Fibroblast of skin of right biceps (primary cell): ENCODE measurements around the gene PHF24.
A peak's percentile ranks its signal among the peaks of the same experiment; 100 is the strongest.
"Not testable (repeated sequence)": the region's sequence is repeated elsewhere in the genome, so short reads cannot be mapped to it uniquely, and the experiment has no call there.

Source experiments
- DNase-seq: peaks from one replicate; pipeline ENCODE4 v3.0.0-alpha.2; 2013

Gene PHF24

DNA sequence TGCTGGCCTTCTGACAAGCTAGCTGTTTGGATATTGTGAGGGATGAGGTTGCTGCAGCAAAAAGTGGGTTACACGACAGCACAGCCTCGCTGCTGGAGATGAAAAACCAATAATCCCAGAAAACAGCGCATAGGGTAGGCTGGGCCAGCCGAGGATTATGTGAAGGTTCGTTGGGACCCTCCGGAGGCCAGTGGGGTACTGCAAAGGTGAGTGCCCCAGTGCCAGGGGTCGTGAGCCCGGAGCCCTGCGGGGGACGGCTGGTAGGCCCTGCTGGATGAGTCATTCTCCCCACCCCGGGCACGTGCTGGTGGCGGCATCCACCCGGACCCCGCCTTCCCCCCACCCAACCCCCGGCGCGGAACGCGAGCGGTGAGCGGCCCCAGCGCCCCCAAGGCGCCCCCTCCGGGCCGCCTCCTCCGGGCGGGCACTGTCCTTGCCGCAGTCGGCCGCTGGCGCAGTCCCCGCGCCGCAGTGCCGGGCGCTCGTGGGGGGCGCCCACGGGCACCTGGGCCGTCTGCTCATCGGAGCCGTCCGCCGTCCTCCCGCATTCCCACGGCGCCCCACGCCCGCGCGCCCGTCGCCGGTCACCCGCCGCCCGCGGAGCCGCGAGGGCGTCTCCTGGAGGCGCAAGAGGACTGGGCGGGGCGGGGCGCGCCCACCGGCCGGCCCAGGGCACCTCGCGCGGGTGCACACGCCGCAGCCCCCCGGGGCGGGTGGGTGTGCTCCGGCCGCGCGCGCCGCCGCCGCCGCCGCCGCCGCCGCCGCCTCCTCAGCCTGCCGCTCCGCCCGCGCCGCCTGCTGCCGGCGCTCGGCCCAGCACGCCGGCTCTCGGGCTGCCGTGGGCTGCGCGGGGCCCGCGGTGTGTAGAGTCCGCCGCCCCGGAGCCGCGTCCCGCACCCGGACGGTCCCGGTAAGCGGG lies at the start of gene PHF24:
TSS of gene PHF24 (plus strand) at position 794 of the 919 bp plus-strand sequence. CDS start 13,014 bp downstream, outside the sequence.
- peak; percentile 8 for DNase-seq

DNA sequence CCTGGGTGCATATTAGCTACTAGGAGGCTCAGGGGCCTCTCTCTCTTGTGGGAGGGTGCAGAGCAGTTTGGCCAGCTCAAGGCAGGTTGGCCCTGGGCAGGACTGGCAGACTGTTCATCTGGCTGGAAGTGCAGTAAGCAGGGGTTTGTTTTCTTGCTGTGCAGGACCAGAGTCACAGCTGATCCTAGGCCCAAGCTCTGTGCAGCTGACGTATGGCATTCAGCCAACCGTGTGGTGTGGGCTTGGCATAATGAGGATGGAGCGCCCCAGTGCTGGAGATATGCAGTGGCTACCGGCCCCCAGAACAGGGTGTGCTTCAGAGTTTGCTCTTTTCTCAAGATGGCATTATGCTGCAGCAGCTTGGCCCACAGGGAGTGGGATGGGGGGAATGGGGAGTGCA lies 31.0 kb upstream of the PHF24 start:
- no peak for DNase-seq

DNA sequence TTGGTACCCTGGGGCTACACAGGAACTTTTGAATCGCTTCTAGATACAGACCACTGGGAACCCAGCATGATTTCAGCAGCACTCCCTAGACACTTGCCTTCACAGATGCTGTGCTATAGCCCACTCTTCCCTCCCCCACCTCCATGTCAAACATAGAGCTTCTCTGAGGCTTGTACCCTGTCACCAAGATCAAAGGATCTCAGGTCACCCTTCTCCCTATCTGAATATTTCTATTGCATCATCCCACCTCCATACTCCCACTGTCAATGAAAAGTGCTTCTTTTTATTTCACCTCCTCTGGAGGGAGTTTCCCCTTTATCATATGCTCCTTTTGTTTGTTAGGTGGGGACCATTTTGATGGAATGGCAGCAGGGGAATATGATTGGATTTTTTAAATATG lies 29.2 kb upstream of the PHF24 start:
- no peak for DNase-seq

DNA sequence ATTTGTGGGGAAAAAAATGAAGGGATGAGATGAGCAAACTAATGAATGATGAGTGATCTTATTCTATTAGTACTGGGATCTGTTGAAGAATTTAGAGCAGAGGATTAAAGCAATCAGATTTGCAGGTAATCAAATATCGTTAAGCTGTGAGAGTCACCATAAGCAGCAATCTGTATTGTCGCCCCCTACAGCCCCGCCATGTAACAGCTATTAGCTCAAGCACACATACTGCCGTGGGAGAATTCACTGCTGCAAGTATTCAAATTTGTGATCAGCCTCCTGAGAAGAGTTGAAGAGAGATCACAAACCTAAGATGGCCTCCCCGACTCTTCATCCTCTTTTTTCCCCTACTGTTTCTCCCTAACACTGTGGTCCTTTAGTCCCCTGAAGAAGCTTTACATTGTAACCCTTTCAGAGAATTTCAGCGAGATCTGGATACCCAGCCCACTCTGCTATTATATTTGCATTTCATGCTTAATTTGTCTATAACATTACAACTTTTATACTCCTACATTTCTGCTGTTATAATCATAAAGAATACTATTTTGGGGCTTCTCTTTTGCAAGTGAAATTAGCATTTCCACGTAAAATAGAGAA lies 28.5 kb upstream of the PHF24 start:
- peak; percentile 4 for DNase-seq

DNA sequence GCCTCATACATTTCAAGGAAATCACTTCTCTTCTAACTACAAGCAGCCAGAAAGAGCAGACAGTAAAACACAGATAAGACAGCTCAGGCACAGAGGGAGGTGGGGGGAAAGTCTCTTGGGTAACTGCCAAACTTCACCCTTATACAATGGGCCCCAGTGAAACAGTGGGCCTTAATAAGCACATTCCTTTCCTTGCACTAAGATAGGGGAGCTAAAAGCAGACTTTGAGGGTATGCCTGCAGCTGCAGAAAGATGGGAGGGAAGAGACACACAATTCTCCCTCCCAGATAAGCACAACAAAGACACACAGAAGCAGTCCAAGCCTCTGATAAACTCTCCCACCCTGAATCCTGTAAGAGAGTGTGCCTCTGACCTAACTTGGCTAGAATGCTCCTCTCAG lies 18.1 kb upstream of the PHF24 start:
- DNase-seq: not testable (repeated sequence)

DNA sequence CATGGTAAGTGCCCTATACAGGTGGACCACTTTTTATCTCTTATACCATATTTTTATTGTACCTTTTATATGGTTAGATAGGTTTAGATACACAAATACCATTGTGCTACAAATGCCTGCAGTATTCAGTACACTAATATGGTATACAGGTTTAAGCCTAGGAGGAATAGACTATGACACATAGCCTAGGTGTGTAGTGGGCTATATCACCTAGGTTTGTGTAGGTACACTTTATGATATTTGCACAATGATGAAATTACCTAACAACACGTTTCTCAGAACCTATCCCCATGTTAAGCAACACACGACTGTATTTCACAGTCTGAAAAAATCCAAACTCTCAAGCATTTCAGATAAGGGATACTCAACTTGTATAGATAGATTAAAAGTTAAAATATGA lies 9.6 kb upstream of the PHF24 start:
- no peak for DNase-seq

DNA sequence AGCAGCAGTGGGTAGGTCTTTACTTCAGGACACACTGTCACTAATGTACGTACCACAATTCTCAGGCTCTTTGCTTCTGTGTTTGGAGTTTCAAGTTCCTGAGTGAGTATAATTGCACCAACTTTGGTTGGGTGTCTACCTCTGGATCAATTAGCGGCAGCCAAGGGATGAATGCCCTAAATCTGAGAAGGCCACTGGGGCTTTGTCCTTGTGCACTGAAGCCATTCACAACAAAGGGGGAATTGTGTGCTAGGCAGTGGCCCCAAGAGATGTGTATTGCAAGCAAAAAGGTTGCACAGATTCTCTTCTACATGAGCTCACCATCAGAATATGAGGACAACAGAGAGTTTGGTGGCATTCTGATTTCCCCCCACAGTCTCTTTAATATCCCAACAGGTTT lies 3.9 kb upstream of the PHF24 start:
- DNase-seq: no peak

DNA sequence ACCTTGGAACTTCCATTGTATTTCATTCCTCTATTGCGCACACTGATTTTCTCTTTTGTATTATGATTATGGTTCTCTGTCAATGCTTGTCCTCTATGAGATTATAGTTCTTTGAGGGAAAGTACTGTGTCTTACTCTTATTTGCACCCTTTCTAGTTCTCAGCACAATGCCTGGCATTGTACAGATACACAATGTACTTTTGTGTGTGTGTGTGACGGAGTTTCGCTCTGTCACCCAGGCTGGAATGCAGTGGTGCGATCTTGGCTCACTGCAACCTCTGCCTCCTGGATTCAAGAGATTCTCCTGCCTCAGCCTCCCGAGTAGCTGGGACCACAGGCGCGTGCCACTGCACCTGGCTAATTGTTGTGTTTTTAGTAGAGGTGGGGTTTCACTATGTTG lies 2.0 kb upstream of the PHF24 start:
- DNase-seq: not testable (repeated sequence)

DNA sequence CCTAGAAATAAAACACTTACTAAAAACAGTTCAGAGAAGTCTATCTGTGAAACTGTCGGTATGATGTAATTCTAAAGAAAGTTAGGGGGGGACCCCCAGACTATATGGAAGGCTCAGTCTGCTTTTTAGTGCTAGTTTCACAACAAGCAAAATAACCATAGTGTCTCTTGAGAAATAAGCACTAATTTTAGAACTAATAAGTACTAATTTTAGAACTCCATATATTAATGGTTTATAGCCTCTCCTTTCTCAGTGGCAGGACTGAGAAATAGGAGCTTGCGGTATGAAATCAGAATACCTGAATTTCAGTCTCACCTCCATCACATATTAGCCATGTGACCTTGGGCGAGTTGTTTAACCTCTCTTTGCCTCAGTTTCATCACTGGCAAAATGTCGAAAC lies 1.4 kb upstream of the PHF24 start:
- DNase-seq: no peak

DNA sequence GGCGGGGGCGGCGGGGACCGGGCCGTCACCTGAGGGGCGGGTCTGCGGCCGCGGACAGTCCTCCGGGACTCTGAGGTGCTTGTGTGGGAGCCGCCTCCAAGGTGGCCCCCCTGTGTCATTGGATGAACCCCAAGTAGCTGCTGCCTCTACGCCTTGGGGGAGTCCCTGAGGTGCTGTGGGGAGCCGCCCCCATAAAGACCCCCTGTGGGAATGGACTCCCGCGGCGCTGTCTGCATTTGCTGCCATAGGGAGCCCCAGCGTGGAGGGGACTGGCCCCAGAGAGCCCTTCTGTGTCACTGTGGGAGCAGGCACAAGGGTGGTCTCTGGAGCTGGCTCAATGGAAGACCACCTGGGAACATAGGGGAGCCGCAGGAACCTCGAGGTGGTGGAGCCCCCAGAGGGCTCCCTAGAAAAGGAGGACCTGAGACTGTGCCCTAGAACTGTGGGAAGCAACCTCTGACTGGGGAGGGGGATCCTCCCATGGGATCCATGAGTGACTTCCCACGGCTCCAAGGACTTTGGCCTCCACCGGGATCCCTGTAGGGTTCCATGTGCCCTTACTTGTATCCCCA lies 412 bp downstream of the PHF24 start:
- no peak for DNase-seq

DNA sequence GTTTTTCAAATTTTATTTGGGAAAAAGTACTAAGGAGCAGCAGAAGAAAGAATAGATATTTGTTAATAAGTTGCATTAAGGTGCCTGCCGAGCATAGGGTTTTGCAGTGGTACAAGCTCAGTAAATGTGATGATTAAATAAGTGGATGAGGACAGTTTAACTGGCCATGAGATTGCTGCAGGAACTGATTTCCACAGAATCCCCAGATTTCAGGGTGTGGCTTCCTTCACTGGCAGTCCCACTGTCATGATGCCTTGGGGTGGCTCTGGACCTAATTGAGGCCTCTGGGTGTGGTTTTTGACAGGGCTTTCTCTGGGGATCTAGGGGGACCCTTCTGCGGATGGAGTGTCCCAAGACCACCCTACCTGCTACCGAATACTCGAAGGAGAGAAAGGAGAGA lies 1.4 kb downstream of the PHF24 start:
- DNase-seq: no peak

DNA sequence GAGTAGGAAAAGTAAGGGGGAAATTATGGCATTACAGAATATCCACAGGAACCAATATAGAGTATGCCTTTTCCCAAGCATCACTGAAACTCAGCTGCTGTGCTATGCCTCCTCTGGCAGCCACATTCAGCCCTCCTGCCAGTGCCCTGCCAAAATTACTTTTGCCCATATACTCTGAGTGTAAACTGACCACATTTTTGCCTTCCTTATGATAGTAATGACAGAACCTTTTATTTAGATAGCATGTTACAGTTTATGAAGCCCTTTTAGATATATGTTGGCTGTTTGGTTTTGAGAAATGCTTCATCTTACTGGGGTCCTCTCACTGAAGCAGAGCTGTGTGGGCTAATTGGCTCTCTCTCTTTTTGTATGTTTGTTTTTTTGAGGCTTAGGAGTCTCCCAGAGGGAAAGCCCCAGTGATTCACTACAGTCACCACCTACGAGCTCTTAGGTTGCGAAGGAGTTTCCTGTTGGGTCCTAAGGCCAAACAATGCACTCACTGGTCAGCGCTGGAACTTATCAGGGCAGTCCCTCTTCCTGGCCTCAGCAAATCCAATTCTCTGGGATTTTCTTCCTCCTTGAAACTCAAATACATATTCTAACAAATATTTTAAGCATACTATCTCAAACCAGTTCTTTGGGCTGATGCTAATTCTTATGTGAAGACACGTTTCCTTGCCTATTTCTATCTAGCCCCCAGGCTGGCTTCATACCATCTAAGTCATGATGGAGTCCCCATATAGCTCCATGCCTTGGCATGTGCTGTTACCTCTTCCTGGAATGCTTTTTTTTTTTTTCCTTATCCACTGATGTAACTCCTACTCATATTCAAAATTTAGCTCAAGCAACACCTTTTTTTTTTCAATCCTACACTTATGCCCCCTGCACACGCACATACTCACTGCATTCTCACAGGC lies 3.7 kb downstream of the PHF24 start:
- no peak for DNase-seq

DNA sequence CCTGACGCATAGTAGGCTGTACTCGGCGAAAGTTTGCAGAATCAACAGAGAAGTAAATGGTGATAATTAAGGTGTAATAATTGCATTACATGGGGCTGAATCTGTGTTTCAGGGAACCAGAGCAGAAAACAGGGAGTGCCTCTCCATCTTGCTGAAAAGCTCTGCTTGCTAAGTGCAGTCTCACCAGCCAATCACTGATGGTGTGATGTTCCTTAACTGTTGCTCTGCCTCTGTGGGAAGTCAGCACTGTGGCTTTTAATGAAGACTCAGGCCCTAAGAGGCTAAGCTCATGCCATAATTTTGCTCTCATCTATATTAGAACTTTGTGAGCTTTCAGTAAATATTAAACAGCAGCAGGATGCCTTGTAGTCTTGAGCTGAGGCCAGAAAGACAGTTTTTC lies 4.5 kb downstream of the PHF24 start:
- no peak for DNase-seq

DNA sequence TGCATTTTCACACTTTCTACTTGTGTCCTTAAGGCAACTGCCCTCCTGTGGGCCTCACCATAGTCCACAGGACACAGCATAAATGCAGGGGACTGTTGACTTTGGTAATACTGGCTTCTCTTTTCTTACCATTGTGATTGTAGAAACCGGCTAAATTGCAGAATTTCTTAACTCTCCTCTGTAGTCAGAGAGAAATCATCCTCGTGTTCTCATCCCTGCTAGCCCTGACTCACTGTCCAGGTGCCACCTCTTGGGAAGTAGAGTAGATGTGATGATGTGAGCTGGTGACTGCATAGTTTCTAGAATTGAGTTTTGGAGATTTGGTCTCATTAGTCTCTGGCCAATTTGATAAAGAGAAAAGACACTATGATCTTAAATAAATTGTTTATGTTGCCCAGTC lies 5.5 kb downstream of the PHF24 start:
- no peak for DNase-seq

DNA sequence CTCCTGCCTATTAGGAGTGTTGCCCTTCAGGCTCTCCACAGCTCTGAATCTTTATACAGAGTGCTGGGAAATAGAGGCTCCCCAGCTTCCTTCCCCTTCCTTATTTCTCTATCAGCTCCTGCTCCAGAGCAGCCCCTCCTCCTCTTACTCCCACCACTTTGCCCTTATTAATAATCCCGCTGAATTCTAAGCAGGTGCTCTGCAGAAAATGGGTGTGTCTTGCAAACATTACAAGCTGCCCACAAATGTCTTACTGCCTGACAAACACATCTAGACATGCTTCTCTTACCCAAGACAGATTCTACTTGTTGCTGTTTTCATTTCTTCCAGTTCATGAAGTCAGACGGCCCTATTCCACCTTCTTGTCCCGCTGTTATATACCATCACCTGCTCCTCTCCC lies 6.4 kb downstream of the PHF24 start:
- DNase-seq: no peak

DNA sequence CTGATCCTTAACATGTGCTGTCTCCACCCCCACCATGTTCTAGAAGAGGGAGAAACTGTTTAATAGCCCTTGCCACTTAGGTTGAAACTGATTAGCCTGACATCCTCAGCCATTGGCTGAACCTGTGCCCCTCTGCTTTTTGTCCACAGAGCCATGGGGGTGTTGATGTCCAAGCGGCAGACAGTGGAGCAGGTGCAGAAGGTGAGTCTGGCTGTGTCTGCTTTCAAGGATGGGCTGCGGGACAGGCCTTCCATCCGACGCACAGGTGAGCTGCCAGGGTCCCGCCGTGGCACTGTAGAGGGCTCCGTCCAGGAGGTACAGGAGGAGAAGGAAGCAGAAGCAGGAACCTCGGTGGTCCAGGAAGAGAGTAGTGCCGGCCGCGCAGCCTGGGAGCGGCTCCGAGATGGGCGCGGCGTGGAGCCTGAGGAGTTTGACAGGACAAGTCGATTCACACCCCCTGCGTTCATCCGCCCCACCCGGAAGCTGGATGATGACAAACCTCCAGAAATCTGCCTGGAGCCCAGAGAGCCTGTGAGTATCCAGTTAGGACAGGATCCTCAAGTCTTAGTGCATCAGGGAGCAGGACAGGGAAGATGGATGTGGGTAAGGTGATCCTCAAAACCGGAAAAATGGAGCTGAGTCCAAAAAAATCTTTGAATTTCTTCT lies 13.2 kb downstream of the PHF24 start:
- DNase-seq: no peak

DNA sequence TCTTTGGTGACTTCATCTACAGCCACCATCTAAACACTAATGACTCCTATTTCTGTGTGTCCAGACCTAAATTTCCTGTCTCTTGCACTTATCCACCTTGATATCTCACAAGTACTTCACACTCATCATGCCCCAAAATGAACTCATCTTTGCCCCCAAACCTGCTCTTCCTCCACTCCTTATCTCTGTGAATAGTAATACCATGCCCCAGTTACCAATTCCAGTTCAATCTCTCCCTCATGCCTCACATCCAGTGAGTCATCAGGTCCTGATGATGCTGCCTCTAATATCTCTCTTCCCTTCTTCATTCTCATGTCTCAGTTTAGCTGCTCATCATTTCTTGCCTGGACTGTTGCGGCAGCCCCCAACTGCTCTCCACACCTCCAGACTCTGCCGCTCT lies 16.6 kb downstream of the PHF24 start:
- DNase-seq: no peak

DNA sequence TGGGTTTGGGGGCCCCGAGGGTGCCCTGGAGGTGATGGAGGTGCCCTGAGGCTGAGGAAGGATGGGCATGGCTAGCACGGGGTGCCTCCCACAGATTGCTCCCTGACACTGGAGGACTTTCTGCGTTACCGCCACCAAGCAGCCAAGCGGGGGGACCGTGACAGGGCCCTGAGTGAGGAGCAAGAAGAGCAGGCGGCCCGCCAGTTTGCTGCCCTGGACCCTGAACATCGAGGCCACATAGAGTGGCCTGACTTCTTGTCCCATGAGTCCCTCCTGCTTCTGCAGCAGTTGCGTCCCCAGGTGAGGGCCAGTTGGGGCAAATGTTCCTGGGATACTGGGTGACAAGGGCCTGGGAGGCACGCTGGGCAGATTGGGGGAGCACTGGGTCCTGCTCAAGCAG lies 18.4 kb downstream of the PHF24 start:
- DNase-seq: no peak

DNA sequence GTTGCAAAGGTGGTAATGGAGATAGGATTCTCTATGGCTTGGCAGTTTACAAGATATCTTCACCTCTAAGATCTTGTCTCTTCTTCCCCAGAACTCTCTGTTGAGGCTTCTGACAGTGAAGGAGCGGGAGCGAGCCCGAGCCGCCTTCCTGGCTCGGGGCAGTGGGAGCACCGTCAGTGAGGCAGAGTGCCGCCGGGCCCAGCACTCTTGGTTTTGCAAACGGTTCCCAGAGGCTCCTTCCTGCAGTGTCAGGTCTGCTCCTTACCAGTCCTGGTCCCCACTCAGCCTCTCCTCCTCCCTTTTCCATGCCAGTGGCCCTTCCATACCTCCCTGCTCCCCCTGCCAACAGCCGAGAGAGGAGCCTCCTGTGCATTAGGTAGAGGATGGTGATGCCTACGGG lies 18.9 kb downstream of the PHF24 start:
- DNase-seq: no peak

DNA sequence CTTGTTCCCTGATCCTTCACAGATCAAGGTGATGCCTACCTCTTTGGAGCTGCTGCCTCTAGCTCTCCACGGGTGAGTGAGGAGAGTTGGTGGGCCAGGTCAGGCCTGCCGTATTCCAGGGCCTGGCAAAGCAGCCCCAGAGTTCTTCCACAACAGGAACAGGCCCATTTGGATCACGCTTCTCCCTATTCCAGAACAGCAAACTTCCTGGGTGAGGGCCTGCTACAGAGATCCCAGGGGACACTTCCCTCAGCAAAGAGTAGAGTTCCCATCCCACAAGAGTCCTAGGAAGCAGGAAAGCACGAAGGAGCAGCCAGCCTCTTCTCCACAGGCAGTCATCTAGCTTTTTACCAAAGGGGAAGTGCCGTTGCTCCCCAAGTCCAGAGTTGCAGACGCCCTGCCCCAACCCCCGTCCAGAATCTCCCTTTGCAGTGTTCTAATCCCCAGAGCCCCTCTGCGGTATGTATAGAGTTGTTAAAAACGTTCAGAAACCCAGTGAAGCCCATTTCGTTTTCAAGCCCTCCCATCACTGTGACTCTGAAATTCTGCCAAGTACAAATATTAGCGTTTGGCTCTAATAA lies 22.2 kb downstream of the PHF24 start:
- no peak for DNase-seq

DNA sequence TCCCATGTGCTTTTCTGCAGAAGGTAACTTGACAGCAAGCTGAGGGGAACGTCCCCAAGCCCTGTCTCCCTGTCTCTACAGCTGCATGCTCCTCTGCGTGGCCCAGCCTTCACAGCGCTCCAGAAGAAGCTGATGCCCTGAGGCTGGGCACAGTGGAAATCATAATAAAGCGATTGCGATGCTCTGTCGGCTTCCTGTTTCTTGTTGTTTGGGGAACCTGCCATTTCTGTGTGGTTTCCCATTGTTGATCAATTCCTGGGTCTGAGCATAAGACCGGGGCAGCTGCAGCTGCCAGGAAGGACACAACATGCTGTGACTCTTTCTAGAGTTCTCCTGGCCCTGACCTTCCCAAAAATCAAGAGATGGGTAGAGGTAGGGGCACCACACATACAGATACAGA lies 24.3 kb downstream of the PHF24 start:
- DNase-seq: no peak

DNA sequence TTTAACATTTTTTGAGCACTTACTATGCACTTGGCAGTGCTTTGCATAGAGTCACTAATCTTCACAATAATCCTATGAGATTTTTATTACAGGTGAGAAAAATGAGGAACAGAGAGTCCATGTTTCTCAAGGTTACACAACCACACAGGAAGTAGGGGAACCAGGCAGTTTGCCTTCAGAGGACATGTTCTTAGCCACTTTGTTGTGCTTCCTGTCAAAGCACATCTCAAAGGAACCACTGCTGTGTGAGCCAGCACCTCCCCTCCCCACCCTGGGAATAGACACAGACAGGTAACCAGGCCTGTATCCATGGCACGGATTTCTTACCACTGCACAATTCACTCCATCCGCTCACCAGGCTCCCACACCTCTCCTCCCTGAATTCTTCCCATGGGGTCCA lies 25.1 kb downstream of the PHF24 start:
- DNase-seq: no peak
